22Rv1 (cell line): ENCODE results near the gene GPR35.

Source experiments
- ZFX ChIP-seq: fragments of 450-650 bp; IDR thresholded peaks from 2 replicates; pipeline ENCODE4 v1.6.1; 2017; ENCODE audit warnings: antibody characterized with exemption, borderline replicate concordance
- TF ChIP-seq, protein P1 (sequence below): fragments of 450-650 bp; IDR thresholded peaks from 2 replicates; pipeline ENCODE4 v1.5.1; 2017; ENCODE audit warnings: mild to moderate bottlenecking

DNA sequence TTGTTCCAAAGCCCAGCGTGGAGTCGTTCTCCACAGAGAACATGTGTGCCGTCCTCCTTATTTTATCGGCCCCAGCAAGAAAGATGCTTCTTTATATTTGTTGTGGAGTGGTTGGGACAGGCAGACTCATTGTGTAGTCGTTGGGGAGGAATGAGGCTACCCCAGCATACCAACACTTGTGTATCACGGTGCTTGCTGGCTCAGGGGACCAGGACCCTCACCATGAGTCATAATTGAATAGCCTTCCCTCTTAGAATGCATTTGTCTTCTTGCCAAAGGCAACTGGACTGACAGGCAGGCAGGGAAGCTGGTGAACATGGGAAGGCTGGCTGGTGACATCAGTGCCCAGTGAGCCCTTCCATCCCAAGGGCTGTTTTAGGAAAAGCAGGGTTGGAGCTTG is 34.1 kb upstream of the GPR35 start:
- TF ChIP-seq, protein P1, sequence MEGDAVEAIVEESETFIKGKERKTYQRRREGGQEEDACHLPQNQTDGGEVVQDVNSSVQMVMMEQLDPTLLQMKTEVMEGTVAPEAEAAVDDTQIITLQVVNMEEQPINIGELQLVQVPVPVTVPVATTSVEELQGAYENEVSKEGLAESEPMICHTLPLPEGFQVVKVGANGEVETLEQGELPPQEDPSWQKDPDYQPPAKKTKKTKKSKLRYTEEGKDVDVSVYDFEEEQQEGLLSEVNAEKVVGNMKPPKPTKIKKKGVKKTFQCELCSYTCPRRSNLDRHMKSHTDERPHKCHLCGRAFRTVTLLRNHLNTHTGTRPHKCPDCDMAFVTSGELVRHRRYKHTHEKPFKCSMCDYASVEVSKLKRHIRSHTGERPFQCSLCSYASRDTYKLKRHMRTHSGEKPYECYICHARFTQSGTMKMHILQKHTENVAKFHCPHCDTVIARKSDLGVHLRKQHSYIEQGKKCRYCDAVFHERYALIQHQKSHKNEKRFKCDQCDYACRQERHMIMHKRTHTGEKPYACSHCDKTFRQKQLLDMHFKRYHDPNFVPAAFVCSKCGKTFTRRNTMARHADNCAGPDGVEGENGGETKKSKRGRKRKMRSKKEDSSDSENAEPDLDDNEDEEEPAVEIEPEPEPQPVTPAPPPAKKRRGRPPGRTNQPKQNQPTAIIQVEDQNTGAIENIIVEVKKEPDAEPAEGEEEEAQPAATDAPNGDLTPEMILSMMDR: no peak
- no peak for TF ChIP-seq ZFX
